HG02763 (cell line): ENCODE results near the gene CNTRL.

Source experiments
- ATAC-seq: cut with Tn5 transposase; IDR thresholded peaks from one replicate; pipeline ENCODE4 v1.9.1; 2021; ENCODE audit warnings: mild to moderate bottlenecking, moderate library complexity; ENCODE audit not compliant: unreplicated experiment

Gene CNTRL

DNA sequence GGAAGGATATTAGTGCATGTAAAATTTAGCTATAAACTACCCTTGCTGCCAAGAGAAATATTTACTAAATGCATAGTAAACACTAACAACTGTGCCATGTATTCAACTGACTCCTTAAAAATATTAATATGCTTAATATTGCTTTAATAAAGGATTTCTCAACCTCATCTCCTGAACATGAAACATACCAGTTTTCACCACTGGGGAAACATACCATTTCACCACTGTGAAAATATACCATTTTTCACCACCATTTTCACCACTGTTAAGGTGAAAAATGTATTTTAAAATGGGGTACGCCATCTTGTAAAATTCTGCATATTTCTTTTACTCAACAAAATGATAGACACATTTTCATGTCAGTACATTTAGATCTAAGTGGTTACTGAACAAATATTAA, 122.4 kb downstream of the CNTRL start:
- ATAC-seq: no peak

DNA sequence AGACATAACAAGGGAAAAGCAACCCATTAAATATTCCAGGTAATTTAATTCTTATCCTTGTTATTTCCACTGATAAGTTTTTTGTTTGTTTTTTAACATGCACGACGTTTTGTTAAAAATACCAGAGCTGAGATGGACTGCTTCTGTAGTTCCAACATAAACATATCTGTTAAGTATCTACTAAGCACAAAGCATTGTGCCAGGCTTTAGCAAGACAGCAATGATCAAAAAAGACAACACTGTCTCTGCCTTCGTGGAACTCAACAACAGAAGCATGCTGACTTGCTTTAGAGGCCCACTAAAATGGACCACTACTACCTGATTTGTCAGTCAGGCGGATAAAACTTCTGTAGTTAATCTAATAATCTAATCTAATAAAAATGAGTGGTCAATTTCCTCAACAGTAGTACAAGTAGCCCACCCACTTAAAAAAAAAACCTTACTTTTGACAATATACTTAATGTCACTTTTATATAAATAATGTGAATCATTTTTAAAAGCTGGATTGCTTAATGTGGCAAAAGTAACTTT, 123.8 kb downstream of the CNTRL start:
- no peak for ATAC-seq

- no peak for ATAC-seq
Measured at GRCh38 chr9:121199921-121200320, 125.2 kb downstream of the CNTRL start.

DNA sequence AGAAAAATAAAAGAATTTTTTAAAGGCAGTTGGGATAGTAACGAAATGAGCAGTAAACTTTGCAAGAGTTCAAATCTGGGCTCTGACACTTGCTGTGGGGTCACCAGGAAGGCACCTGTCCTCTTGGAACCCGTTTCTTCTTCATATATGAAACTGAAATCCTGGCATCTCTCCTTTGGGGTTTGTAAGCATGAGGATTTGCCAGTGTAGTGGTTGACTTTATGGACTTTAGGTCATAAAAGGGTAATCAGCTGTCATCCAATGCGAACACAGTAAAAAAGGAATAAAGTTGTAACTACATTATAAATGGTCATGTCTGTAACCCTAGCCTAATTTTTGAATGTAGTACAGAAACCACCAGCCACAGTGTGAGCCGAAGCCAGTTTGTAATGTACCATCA, 125.6 kb downstream of the CNTRL start:
- ATAC-seq: no peak

- ATAC-seq: peak; percentile 11
Measured at GRCh38 chr9:121201045-121201737, 126.4 kb downstream of the CNTRL start.

- peak; percentile 91 for ATAC-seq
Measured at GRCh38 chr9:121201738-121202533, 127.2 kb downstream of the CNTRL start, which contains the start of gene RAB14. Gene RAB14, minus strand, starts transcription at chr9:121201869. Its CDS starts 8,457 bp downstream, at chr9:121193412.

GRCh38 chr9:121204121-121204520, 129.4 kb downstream of the CNTRL start:
- no peak for ATAC-seq

- no peak for ATAC-seq
Measured at GRCh38 chr9:121204611-121205010, 129.9 kb downstream of the CNTRL start.

DNA sequence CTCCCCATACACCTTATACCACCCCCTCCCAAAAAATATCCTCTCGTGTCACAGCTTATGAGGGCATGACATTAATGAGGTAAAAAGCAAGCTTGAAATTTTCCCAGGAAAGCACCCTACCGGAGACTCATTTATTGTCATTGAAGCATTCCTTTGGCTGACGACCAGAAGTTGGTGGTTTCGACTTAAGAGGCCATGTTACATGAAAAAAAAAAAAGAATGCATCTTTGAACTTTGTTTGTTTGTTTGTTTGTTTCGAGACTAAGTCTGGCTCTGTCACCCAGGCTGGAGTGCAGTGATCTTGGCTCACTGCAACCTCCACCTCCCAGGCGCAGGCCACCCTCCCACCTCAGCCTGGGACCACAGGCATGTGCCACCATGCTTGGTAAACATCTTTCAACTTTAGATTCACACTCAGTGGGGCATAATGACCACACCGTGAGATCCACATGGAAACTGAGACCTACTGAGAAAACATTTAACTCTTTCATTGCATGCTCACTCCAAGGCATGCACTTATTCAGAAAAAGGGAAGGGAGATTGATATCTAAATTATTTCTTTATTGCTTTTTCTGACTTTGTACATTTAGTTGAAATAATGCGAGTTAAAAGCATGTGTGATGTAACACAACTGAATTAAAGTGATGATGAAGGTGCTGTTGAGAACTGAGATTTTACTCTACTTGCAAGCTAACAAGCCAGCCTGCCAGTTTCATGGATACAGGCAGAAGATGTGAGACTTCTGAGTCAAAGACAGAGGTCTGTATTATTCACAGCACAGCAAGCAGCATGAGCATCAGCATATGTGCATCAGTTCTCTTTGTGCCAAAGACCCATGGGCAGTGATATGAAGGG, 132.0 kb downstream of the CNTRL start:
- ATAC-seq: peak; percentile 22

GRCh38 chr9:121207371-121207940, 132.7 kb downstream of the CNTRL start:
- ATAC-seq: peak; percentile 79

DNA sequence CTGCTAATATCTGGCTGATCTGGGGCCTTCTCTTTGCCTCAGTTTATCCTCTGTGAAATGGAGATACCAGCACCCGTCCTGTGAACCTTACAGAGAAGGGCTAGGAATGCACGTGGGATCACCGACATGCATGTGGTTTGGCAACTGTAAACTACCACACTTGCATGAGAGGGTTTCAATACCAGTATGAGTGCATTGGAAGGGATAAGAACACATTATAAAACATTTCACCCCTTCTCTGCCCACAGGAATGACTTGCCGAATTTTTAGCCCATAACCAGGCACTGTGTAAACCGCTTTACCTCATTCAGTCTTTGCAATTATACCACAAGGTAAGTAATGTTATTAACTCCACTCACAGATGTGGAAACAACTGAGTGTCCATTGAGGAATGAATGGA, 135.8 kb downstream of the CNTRL start:
- ATAC-seq: no peak

- no peak for ATAC-seq
Measured at GRCh38 chr9:121213136-121213806, 138.5 kb downstream of the CNTRL start.

GRCh38 chr9:121214005-121214404, 139.2 kb downstream of the CNTRL start:
- ATAC-seq: no peak

- no peak for ATAC-seq
Measured at GRCh38 chr9:121216271-121216805, 141.6 kb downstream of the CNTRL start.

- ATAC-seq: no peak
Measured at GRCh38 chr9:121217609-121218292, 143.0 kb downstream of the CNTRL start.

GRCh38 chr9:121218357-121219027, 143.7 kb downstream of the CNTRL start:
- no peak for ATAC-seq

GRCh38 chr9:121219530-121219929, 144.8 kb downstream of the CNTRL start:
- ATAC-seq: no peak

DNA sequence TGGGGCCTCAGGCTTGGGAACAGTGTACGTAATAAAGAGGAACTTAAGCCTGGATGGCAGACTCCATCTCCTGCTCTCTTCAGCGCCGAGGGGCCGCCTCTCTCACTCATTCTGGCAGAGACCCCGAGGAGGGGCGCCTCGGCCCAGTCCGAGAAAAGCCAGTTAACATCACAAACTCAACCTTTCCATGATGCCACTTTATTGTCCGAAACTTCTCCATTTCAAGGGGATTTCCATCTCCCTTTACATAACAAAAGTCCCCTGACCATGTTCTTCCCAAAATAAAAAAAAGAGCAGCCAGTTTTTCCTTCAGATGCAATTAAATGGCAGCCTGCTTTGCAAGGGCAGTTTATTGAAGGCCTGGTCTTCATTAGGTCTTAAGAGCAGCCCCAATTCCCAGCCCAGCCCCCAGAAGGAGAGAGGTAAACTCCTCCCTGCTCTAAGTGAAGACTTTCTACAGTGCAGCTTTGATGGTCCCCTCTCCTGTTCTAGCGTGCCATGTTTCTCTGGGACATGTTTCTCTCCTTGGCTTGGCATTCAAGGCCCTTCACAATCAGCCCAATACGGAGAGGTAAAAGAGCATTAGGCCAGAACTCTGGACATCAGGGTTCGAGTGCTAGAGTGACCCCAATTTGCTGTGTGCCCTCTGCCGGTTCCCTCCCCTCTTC, 146.4 kb downstream of the CNTRL start:
- no peak for ATAC-seq
